HCT116 (cell line): ENCODE measurements around the gene NFIL3.

Experiments used
- CTCF ChIP-seq, 3 experiments: fragments of 200-600 bp in 1 of 3; sonication (generic) in 1 of 3; IDR thresholded peaks in 2 of 3; conservative IDR thresholded peaks in 1 of 3; 2 replicates each; pipeline ENCODE4 v1.5.1; 2012 to 2017; ENCODE audit warnings: low read depth in 2 of 3, low read length in 2 of 3, antibody characterized with exemption in 1 of 3, borderline replicate concordance in 1 of 3, control low read depth in 1 of 3, mild to moderate bottlenecking in 1 of 3, mixed read lengths in 1 of 3, mixed run types in 1 of 3, moderate library complexity in 1 of 3; ENCODE audit not compliant: insufficient read depth in 1 of 3
- POLR2AphosphoS5 ChIP-seq: IDR thresholded peaks from 2 replicates; pipeline ENCODE4 v1.6.1; 2011; ENCODE audit warnings: mild to moderate bottlenecking, low read depth, low read length, moderate library complexity

GRCh38 chr9:91391818-91392217 lies 31.8 kb downstream of the NFIL3 start:
- TF ChIP-seq CTCF (IDR thresholded peaks at IDR 0.05 in 2 of 3, conservative IDR thresholded peaks at IDR 0.05 in 1 of 3; ENCODE audit: borderline replicate concordance in 1 of 3, insufficient read depth in 1 of 3, low read depth in 2 of 3, low read length in 2 of 3) (no peak), POLR2AphosphoS5 (no peak)
